Uterus (tissue), 2 donors: ENCODE results near the gene TGFA.

ENCODE experiments used
- POLR2A ChIP-seq, 2 donors: fragments of 450-650 bp; IDR thresholded peaks; one replicate each; pipeline ENCODE4 v1.6.1; 2016; ENCODE audit warnings: antibody characterized with exemption in 2 of 2, mild to moderate bottlenecking in 1 of 2, moderate library complexity in 1 of 2
- TF ChIP-seq, protein P1 (sequence below), 4 experiments: fragments of 200-600 bp in 2 of 4; fragments of 450-650 bp in 2 of 4; sonication (generic) in 2 of 4; IDR thresholded peaks; one replicate each; pipeline ENCODE4 v1.5.1; 2016 to 2019; ENCODE audit warnings: antibody characterized with exemption in 4 of 4, mild to moderate bottlenecking in 2 of 4, moderate library complexity in 1 of 4

DNA sequence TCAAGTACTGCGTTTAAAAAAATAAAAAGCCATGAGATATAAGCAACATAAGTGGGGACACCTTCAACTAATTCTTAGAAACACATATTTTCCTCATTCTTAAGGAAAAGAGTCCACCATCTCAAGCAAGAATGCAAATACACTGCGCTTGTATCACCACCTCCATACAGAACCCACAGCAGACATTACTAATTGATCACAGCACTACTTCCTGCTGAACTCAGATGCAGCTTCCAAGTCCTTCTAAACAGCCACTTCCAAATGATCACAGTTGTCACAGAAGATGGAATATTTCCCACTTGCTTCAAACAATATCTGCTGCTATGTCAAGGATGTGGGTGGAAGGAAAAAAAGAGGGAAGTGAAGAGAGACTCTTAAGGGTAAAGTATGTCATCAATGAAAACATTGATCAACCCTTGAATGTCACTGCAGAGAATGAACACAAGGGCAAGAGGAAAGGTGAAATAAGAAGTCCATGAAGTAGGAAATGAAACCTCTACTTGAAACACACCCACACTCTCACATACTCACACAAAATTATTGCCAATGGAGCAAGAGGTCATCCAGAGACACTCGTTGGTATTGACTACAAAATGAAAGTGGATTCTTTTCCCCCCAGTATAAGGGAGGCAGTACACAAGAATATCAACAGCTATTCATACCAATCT, 22.1 kb downstream of the TGFA start:
- no peak for TF ChIP-seq POLR2A (IDR thresholded peaks at IDR 0.05)
- TF ChIP-seq, protein P1, sequence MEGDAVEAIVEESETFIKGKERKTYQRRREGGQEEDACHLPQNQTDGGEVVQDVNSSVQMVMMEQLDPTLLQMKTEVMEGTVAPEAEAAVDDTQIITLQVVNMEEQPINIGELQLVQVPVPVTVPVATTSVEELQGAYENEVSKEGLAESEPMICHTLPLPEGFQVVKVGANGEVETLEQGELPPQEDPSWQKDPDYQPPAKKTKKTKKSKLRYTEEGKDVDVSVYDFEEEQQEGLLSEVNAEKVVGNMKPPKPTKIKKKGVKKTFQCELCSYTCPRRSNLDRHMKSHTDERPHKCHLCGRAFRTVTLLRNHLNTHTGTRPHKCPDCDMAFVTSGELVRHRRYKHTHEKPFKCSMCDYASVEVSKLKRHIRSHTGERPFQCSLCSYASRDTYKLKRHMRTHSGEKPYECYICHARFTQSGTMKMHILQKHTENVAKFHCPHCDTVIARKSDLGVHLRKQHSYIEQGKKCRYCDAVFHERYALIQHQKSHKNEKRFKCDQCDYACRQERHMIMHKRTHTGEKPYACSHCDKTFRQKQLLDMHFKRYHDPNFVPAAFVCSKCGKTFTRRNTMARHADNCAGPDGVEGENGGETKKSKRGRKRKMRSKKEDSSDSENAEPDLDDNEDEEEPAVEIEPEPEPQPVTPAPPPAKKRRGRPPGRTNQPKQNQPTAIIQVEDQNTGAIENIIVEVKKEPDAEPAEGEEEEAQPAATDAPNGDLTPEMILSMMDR (IDR thresholded peaks at IDR 0.05): no peak
